EH (cell line): ENCODE data around the gene STK11IP.

Experiments used
- DNase-seq: peaks from one replicate; pipeline ENCODE4 v3.0.0-alpha.2; 2015; ENCODE audit warnings: low read depth

STK11IP gene

DNA sequence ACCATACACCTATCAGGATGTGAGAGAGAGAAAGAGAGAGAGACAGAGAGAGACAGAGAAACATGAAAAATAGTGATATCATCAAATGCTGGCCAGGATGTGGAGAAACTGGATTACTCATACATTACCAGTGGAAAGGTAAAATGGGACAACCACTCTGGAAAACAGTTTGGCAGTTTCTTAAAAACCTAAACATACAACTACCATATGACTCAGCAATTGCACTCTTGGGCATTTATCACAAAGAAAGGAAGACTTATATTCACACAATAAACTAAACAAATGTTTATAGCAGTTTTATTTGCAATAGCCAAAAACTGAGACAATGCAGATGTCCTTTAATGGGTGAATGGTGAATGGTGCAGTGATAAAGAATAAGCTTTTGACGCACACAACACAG lies 58.9 kb downstream of the STK11IP start:
- peak; percentile 33 for DNase-seq

DNA sequence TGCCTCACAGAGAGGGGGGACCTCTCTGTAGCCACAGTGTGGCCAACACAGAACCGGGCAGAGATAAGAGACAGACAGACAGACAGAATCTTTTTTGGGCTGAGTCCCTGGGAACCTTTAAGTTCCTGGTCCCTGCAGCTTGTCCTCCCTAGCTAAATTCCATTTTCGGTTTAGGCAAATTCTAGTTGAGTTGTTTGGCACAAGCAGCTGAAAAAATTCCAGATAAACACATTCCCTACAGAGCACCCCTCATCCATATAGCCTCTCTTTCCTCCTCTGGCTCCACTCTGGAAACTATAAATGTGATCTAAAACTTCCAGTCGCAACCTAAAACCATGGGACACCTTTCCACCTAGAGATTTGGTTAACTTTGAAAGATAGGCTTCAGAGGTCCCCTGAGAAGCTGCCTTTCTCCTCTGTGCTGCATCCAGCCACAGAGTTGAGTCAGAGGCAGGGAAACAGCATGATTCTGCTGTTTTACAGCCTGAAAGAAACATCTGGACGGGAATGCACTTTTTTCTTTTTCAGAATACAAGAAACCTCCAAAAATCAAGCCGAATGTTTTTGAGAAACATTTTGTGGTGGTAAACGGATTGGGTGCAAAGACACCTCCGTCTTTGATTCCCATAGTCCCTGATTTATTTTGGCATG lies 60.7 kb downstream of the STK11IP start:
- peak; percentile 57 for DNase-seq

DNA sequence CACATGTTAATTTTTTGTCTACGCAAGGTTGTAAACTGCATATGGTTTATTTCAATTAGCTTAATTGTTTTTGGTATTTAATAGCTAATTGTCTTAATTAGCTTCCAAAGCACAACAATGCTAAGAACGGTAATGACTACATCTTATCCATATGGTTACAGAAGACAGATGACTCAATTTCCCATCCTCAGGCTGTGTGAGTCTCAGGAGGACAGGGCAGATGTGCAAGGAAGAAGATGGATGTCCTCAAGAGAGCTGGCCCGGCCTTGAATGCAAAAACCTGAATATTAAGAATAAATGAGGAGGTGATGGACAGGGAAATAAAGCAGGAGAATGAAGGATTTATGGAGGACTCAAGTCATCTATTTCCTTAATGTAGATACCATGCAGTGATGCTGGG lies 61.2 kb downstream of the STK11IP start:
- no peak for DNase-seq

DNA sequence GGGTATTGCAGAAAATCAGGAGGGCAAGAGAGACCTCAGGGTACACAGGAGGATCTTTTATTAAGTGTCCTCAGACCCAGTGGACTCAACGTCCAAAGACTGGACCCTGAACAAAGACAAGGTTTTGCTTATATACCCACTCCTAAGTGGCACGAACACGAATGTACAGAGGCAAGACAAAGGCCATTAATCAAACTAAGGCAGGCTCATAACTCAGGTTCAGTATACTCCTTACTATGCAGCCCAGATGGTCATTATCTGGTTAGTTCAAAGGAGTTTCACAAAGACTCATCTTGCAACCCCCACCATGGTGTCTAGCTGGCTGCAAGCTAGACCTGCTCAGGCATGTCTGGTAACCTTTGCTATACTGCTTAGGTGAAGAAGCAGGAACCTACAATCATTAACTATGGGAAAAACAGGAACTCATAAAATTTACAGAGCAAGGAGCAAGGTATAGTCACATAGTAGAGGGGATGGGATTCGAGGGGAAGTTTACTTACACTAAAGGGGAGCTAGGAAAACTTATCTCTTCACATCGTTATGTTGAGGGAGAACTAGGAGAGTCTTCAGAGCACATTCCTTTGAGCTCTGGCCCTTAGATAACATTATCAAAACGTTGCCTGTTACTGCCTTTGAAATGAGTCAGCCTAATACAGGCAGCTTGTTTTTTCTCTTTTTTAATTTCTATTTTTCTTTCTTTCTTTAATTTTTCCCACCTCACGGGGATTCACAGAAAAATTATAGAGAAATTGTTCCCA lies 63.7 kb downstream of the STK11IP start:
- peak; percentile 44 for DNase-seq

DNA sequence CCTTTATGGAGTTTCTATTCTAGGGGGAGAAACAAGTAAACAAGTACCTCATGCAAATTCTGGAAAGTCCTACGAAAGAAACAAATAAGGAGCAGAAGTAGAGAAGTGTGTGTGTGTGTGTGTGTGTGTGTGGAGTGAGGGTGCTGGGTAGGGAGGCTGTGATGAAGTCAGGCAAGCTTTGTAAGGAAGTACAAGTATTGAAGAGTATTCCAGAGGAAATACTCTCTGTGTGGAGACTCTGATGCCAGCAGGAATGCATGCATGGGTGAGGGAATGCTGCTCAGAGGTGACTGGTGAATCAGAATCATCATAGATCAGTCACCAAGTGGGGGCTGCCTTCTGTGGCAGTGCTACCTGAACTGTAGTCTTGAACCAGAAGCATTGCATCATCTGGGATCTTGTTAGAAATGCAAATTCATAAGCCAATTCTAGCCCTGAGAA lies 64.3 kb downstream of the STK11IP start:
- peak; percentile 69 for DNase-seq

DNA sequence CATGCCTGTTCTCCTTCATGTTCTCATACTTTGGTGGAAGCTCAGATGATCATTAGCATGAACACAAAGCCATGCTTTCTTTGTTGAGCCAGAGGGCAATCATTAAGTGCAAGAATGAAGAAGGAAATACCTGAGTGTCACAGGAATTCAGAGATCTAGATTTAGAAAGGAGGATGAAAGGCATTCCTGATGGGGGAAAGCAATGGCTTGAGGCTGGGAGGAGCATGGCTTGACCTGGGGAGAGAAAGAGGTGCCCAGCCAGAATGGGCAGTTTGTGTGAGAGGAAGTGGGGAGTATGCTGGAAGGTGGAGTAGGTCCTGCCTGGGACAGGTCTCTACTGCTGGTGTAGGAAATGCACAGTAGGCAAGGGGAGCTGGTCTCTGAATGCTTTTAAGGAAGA lies 64.9 kb downstream of the STK11IP start:
- DNase-seq = peak; percentile 25

DNA sequence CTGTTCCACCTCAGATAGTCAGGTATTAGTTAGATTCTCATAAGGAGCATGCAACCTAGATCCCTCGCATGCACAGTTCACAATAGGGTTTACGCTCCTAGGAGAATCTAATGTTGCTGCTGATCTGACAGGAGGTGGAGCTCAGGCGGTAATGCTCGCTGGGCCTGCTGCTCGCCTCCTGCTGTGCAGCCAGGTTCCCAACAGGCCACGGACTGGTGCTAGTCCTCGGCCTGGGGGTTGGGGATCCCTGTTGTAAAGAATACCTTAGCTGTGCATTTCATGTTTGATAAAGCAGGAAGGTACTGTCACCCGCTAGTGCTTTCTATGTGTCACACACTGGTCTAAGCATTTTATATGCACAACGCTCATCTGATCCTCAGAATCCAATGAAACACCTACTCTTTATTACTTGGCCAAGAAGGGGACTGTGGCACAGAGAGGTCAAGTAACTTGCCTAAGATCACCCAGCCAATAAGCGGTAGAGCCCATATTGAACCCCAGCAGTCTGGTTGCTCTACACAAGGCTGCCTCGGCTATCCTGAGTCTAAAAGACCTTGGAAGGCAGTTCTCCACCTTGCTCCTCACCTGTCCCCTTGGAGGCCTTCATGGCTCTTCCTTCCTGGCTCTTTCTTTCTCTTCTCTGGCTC lies 65.6 kb downstream of the STK11IP start:
- DNase-seq = no peak

DNA sequence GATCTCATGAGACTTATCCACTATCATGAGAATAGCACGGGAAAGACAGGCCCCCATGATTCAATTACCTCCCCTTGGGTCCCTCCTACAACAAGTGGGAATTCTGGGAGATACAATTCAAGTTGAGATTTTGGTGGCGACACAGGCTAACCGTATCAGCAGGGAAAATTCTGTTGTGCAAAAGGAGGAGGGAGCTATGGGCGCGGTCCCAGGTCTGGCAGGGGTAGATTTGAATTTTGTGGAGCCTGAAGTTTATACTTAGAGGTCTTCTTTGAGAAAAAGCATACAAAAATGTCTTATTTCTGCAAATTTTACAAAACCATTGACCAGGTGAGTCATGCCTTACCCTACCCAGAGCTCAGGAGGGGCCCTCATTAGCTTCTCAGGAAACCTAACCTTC lies 66.4 kb downstream of the STK11IP start:
- no peak for DNase-seq

DNA sequence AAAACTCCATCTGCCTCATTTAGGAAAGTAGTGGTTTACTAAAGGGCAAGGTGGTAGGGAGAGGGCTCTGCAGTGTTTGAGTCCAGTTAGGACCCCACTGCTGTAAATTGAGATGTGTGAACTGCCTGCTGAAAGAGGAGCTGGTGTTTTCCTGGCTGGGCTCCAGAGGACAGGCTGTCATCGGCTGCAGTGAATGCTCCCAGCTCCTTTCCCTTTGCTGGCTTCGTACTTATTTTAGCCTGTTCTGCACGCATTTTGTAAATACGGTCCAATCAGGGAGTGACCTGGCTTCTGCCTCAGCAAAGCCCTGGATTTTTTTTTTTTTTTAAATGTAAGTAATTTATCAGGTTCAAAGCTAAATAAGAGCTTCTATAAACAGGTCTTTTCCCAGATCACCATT lies 67.3 kb downstream of the STK11IP start:
- DNase-seq = peak; percentile 43

DNA sequence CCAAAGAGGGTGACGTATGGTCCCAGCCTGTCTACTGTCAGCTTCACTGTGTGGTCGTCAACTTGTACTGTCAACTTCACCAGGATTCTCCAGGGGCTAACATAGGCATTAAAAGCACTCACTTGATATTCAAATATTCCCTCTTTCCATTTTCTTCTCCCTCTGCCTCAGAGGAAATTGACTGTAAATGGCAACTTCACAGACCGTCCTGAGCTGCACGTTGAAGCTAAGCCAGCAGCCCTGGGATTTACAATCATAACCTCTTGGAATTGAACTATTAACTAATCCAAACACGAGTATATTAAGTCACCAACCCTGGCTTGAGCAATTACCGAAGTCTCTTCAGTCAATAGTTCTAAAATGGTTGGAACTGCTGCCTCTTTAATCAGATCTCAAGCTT lies 68.3 kb downstream of the STK11IP start:
- DNase-seq = no peak
